HG03196 (cell line): Measurements from ENCODE around the gene DEFB121.
"Not testable (repeated sequence)": the region's sequence is repeated elsewhere in the genome, so short reads cannot be mapped to it uniquely, and the experiment has no call there.

Experiments used
- ATAC-seq: cut with Tn5 transposase; IDR thresholded peaks from one replicate; pipeline ENCODE4 v1.9.1; 2021; ENCODE audit not compliant: unreplicated experiment

The DEFB121 gene

DNA sequence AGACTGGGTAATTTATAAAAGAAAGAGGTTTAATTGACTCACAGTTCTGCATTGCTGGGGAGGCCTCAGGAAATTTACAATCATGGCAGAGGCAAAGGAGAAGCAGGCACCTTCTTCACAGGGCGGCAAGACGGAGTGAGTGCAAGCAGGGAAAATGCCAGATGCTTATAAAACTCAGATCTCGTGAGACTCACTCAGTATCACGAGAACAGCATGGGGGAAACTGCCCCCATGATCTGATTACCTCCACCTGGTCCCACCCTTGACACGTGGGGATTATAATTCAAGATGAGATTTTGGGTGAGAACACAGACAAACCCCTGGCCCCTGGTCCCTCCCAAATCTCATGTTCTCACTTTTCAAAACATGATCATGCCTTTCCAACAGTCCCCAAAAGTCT lies 41.7 kb downstream of the DEFB121 start:
- ATAC-seq, result not testable (repeated sequence)

- ATAC-seq, result no peak
Measured at GRCh38 chr20:31363295-31363694, 42.7 kb downstream of the DEFB121 start.

GRCh38 chr20:31355981-31356380 lies 50.0 kb downstream of the DEFB121 start:
- ATAC-seq, result no peak
